ENCODE results near the gene SERINC1.
A peak's percentile ranks its signal among the peaks of the same experiment; 100 is the strongest.

SERINC1 gene

DNA sequence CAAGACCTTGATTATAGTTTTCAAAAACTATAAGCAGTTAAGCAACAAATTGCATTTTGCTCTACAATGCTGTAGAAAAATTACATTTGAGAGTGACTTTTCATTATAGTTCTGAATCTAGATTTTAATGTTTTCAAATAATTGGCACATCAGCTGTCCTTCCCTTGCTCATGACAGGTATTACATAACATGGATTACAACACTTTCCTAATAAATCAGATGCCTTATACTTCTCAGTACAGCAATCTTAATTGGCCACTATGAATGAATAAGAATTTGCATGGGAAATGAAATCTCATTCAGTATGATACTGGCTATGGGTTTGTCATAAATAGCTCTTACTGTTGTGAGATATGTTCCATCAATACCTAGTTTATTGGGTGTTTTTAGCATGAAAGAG lies 42.3 kb downstream of the SERINC1 start:
- TF ChIP-seq POLR2AphosphoS5 (IDR thresholded peaks at IDR 0.05; ENCODE audit: low read depth, low read length) = no peak
- TF ChIP-seq POLR2A (IDR thresholded peaks at IDR 0.05; ENCODE audit: low read depth, low read length) = no peak
- no peak for TF ChIP-seq TAF1 (IDR thresholded peaks at IDR 0.05; ENCODE audit: borderline replicate concordance, low read depth, low read length)
- DNase-seq (ENCODE audit: insufficient read length) (no peak), FAIRE-seq (no peak)

DNA sequence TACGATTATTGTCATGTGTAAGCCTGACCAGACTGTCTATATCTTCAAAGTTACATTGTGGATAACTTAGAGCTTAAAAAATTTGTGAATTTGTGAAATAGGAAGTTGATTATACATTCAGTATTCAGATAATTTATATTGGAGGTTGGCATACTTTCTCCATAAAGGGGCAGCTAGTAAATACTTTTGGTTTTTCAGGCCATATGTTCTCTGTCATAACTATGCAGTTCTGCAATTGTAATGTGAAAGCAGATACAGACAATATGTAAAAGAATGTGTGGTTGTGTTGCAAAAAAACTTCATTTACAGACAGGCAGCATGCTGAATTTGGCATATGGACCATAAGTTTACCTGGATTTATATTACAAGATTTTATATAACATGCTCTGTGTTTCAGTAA lies 42.8 kb downstream of the SERINC1 start:
- DNase-seq (ENCODE audit: insufficient read length) (no peak), FAIRE-seq (no peak)
- TF ChIP-seq TAF1 (IDR thresholded peaks at IDR 0.05; ENCODE audit: borderline replicate concordance, low read depth, low read length) = no peak
- no peak for TF ChIP-seq POLR2AphosphoS5 (IDR thresholded peaks at IDR 0.05; ENCODE audit: low read depth, low read length)
- no peak for TF ChIP-seq POLR2A (IDR thresholded peaks at IDR 0.05; ENCODE audit: low read depth, low read length)

- TF ChIP-seq POLR2A (IDR thresholded peaks at IDR 0.05; ENCODE audit: low read depth, low read length) (no peak), TAF1 (IDR thresholded peaks at IDR 0.05; ENCODE audit: borderline replicate concordance, low read depth, low read length) (no peak), POLR2AphosphoS5 (IDR thresholded peaks at IDR 0.05; ENCODE audit: low read depth, low read length) (no peak)
- no peak for FAIRE-seq
- DNase-seq (ENCODE audit: insufficient read length) = no peak
Measured at GRCh38 chr6:122426597-122426996, 45.0 kb downstream of the SERINC1 start.

DNA sequence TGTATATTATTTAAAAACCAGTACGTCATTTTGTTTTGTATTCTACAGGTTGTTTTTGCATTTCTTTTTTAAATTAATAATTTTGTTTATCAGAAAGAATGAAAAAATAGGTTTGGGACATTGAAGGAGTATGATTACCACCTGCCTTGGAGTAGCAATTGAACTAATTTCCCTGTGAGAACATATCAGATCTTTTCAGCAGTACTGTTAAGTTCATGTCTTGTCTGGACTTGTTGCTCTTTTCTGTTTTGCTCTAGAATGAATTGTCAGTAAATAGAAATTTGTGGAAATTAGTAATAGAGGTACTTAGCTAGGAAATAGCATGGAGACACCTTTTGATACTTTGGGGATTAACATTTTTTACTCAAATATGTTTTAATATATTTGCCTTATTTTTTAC lies 47.9 kb downstream of the SERINC1 start:
- FAIRE-seq (no peak), DNase-seq (ENCODE audit: insufficient read length) (no peak)
- no peak for TF ChIP-seq POLR2A (IDR thresholded peaks at IDR 0.05; ENCODE audit: low read depth, low read length)
- TF ChIP-seq POLR2AphosphoS5 (IDR thresholded peaks at IDR 0.05; ENCODE audit: low read depth, low read length) = no peak
- no peak for TF ChIP-seq TAF1 (IDR thresholded peaks at IDR 0.05; ENCODE audit: borderline replicate concordance, low read depth, low read length)

DNA sequence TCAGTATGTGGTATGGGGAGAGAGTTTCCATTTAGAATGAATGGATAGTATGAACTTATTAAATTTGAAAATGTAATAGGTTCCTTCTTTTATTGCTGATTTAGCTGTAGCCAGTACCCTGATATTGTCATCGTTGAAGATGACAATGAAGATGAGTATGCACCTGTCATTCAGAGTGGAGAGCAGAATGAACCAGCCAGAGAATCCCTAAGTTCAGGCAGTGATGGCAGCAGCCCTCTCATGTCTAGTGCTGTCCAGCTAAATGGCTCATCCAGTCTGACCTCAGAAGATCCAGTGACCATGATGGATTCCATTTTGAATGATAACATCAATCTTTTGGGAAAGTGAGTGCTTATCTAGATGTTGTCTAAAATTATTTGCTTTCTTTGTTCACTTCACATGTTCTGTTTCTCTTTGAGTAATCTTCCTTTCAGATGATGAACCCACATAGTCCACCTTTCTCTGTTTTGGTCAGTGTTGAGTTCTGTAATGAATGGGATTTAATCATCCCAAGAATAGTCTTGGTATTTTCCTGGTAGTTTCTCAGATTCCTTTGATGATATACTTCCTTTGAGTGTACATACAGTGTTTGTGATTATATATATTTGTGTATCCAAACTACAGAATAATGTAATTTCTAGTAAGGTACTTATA lies 48.9 kb downstream of the SERINC1 start:
- no peak for DNase-seq (ENCODE audit: insufficient read length)
- FAIRE-seq = peak; percentile 72
- no peak for TF ChIP-seq TAF1 (IDR thresholded peaks at IDR 0.05; ENCODE audit: borderline replicate concordance, low read depth, low read length)
- no peak for TF ChIP-seq POLR2AphosphoS5 (IDR thresholded peaks at IDR 0.05; ENCODE audit: low read depth, low read length)
- no peak for TF ChIP-seq POLR2A (IDR thresholded peaks at IDR 0.05; ENCODE audit: low read depth, low read length)

DNA sequence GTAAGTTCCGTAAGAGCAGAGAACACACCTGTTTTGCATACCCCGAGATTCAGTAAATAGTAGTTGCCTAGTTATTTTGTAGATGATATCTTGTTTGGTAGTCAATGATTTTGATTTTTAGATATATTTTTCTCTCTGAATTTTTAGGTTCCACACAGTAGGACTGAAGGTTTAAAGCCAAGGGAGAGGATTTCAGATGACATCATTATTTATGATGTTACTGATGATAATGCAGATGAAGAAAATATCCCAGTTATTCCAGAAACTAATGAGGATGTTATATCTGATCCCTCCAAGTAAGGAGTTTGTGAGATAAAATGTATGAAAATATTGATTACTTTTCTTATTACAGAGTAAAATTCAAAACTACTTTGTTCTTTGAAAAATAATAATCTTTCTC lies 49.6 kb downstream of the SERINC1 start:
- FAIRE-seq (no peak), DNase-seq (ENCODE audit: insufficient read length) (no peak)
- TF ChIP-seq POLR2A (IDR thresholded peaks at IDR 0.05; ENCODE audit: low read depth, low read length) = no peak
- no peak for TF ChIP-seq TAF1 (IDR thresholded peaks at IDR 0.05; ENCODE audit: borderline replicate concordance, low read depth, low read length)
- TF ChIP-seq POLR2AphosphoS5 (IDR thresholded peaks at IDR 0.05; ENCODE audit: low read depth, low read length) = no peak

GRCh38 chr6:122416825-122417224 lies 54.8 kb downstream of the SERINC1 start:
- DNase-seq (ENCODE audit: insufficient read length) (no peak), FAIRE-seq (no peak)
- TF ChIP-seq TAF1 (IDR thresholded peaks at IDR 0.05; ENCODE audit: borderline replicate concordance, low read depth, low read length) (no peak), POLR2AphosphoS5 (IDR thresholded peaks at IDR 0.05; ENCODE audit: low read depth, low read length) (no peak), POLR2A (IDR thresholded peaks at IDR 0.05; ENCODE audit: low read depth, low read length) (no peak)

GRCh38 chr6:122412001-122412400 lies 59.6 kb downstream of the SERINC1 start:
- DNase-seq (ENCODE audit: insufficient read length) = no peak
- no peak for TF ChIP-seq TAF1 (IDR thresholded peaks at IDR 0.05; ENCODE audit: borderline replicate concordance, low read depth, low read length)
- no peak for TF ChIP-seq POLR2AphosphoS5 (IDR thresholded peaks at IDR 0.05; ENCODE audit: low read depth, low read length)
- TF ChIP-seq POLR2A (IDR thresholded peaks at IDR 0.05; ENCODE audit: low read depth, low read length) = no peak
- FAIRE-seq = no peak

- no peak for DNase-seq (ENCODE audit: insufficient read length)
- FAIRE-seq = peak; percentile 17
- TF ChIP-seq POLR2AphosphoS5 (IDR thresholded peaks at IDR 0.05; ENCODE audit: low read depth, low read length) = no peak
- TF ChIP-seq TAF1 (IDR thresholded peaks at IDR 0.05; ENCODE audit: borderline replicate concordance, low read depth, low read length) = no peak
- no peak for TF ChIP-seq POLR2A (IDR thresholded peaks at IDR 0.05; ENCODE audit: low read depth, low read length)
Measured at GRCh38 chr6:122408702-122409458, 62.7 kb downstream of the SERINC1 start.

DNA sequence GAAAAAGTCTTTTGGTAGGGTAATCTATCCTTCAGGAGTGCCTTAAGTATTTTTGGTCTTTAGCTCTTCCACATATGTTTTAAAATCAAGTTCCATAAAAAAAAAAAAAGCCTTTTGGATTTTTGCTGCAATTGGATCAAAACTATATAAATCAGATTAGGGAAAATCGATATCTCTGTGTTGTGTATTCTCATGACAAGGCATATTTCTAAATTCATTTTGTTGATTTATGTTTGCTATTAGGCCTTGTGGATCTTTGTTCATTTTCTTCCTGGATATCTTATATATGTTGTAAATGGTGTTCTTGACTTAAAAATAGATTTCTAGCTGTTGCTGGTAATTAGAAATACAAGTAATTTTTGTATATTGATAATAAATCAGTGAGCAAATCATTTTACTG lies 63.4 kb downstream of the SERINC1 start:
- DNase-seq (ENCODE audit: insufficient read length) (no peak), FAIRE-seq (no peak)
- TF ChIP-seq POLR2AphosphoS5 (IDR thresholded peaks at IDR 0.05; ENCODE audit: low read depth, low read length) = no peak
- TF ChIP-seq POLR2A (IDR thresholded peaks at IDR 0.05; ENCODE audit: low read depth, low read length) = no peak
- TF ChIP-seq TAF1 (IDR thresholded peaks at IDR 0.05; ENCODE audit: borderline replicate concordance, low read depth, low read length) = no peak

GRCh38 chr6:122407712-122408111 lies 63.9 kb downstream of the SERINC1 start:
- no peak for TF ChIP-seq TAF1 (IDR thresholded peaks at IDR 0.05; ENCODE audit: borderline replicate concordance, low read depth, low read length)
- TF ChIP-seq POLR2AphosphoS5 (IDR thresholded peaks at IDR 0.05; ENCODE audit: low read depth, low read length) = no peak
- TF ChIP-seq POLR2A (IDR thresholded peaks at IDR 0.05; ENCODE audit: low read depth, low read length) = no peak
- DNase-seq (ENCODE audit: insufficient read length) (no peak), FAIRE-seq (no peak)

DNA sequence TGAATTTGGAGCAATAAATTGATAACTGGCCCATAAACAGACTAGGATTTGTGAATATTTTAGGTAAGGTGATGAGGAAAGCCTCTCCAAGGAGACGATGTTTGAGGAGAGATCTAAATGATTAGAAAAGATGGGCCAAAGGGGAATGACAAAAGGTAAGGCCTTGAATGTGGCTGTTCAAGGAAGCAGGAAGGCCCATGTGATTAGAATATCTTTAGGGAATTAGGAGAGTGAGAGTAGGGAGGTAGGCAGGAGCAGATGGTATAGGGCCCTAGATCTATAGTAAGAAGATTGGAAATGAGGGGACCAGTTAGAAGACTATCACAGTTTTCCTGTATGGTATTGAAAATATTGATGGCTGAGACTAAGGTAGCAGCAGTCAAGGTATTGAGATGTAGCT lies 65.4 kb downstream of the SERINC1 start:
- no peak for TF ChIP-seq POLR2A (IDR thresholded peaks at IDR 0.05; ENCODE audit: low read depth, low read length)
- TF ChIP-seq TAF1 (IDR thresholded peaks at IDR 0.05; ENCODE audit: borderline replicate concordance, low read depth, low read length) = no peak
- TF ChIP-seq POLR2AphosphoS5 (IDR thresholded peaks at IDR 0.05; ENCODE audit: low read depth, low read length) = no peak
- FAIRE-seq (no peak), DNase-seq (ENCODE audit: insufficient read length) (no peak)
